Fibroblast of lung (primary cell): ENCODE measurements around the gene PICALM. TPM values are rescaled to one million over a fixed set of nuclear protein-coding genes. Genes with fewer than 3 reads are reported as not detected.

ENCODE experiments used
- DNase-seq, 2 donors: peaks; one replicate each; pipeline versions ENCODE4 v3.0.0 to v3.0.0-alpha.2; 2010; ENCODE audit warnings: low read depth in 2 of 2
- H2AFZ ChIP-seq: 2 replicates; pipeline ENCODE4 v1.5.1; 2012; ENCODE audit warnings: low read length, control low read depth, inconsistent platforms
- H3K27ac ChIP-seq: 2 replicates; pipeline ENCODE4 v1.5.1; 2011; ENCODE audit warnings: low read length, control low read depth; ENCODE audit not compliant: insufficient read depth
- H3K27me3 ChIP-seq: 2 replicates; pipeline ENCODE4 v1.5.1; 2011; ENCODE audit warnings: mild to moderate bottlenecking, low read length; ENCODE audit not compliant: control insufficient read depth, insufficient read depth
- H3K36me3 ChIP-seq: 2 replicates; pipeline ENCODE4 v1.5.1; 2011; ENCODE audit warnings: low read length; ENCODE audit not compliant: control insufficient read depth, insufficient read depth
- H3K4me1 ChIP-seq: 2 replicates; pipeline ENCODE4 v1.5.1; 2011; ENCODE audit warnings: low read length; ENCODE audit not compliant: control insufficient read depth, insufficient read depth; ENCODE audit errors: extremely low read depth
- H3K4me2 ChIP-seq: 2 replicates; pipeline ENCODE4 v1.5.1; 2011; ENCODE audit warnings: low read length, control low read depth; ENCODE audit not compliant: insufficient read depth; ENCODE audit errors: extremely low read depth
- H3K4me3 ChIP-seq, 4 experiments: fragments of 200-600 bp in 1 of 4; sonication (generic) in 1 of 4; replicated peaks in 1 of 4; 2 replicates each; pipeline ENCODE4 v1.5.1; 2011 to 2016; ENCODE audit warnings: low read length in 4 of 4, low read depth in 3 of 4, mild to moderate bottlenecking in 3 of 4, control low read depth in 2 of 4, inconsistent platforms in 1 of 4, mixed read lengths in 1 of 4; ENCODE audit not compliant: insufficient read depth in 1 of 4; ENCODE audit errors: control extremely low read depth in 1 of 4
- H3K79me2 ChIP-seq: 2 replicates; pipeline ENCODE4 v1.5.1; 2012; ENCODE audit warnings: mild to moderate bottlenecking, low read length, inconsistent platforms; ENCODE audit not compliant: control insufficient read depth, insufficient read depth
- H3K9ac ChIP-seq: 2 replicates; pipeline ENCODE4 v1.5.1; 2011; ENCODE audit warnings: mild to moderate bottlenecking, low read length, control low read depth; ENCODE audit not compliant: insufficient read depth
- H3K9me3 ChIP-seq: 2 replicates; pipeline ENCODE4 v1.5.1; 2012; ENCODE audit warnings: low read depth, low read length; ENCODE audit not compliant: control insufficient read depth, insufficient read depth
- H4K20me1 ChIP-seq: 2 replicates; pipeline ENCODE4 v1.5.1; 2011; ENCODE audit warnings: low read length; ENCODE audit not compliant: control insufficient read depth, insufficient read depth; ENCODE audit errors: extremely low read depth
- CTCF ChIP-seq, 2 donors: IDR thresholded peaks in 1 of 2; conservative IDR thresholded peaks in 1 of 2; 1 replicate in 1 of 2; 2 replicates in 1 of 2; pipeline ENCODE4 v1.5.1; 2011 to 2012; ENCODE audit warnings: low read length in 2 of 2, control low read depth in 1 of 2, inconsistent platforms in 1 of 2, low read depth in 1 of 2, mild to moderate bottlenecking in 1 of 2
- EZH2 ChIP-seq: IDR thresholded peaks from 2 replicates; pipeline ENCODE4 v1.5.1; 2012; ENCODE audit warnings: low read length, control low read depth, mild to moderate bottlenecking; ENCODE audit errors: missing control alignments
- polyA plus RNA-seq, 2 donors: library from polyadenylated mRNA; depleted of rRNA in 1 of 2; stranded (reverse) in 1 of 2; unstranded in 1 of 2; fragments of >200 nt; gene quantifications; 2 replicates each; pipeline ENCODE4 v1.2.1, GENCODE V29; 2011 to 2012; ENCODE audit warnings: missing spikeins in 1 of 2
- total RNA-seq: library from RNA; depleted of rRNA; stranded (reverse); fragments of >200 nt; gene quantifications from 2 replicates; pipeline ENCODE4 v1.2.1, GENCODE V29; 2014

Gene PICALM
- total and polyA plus RNA-seq, 2 donors (not counting 1 experiment from before 2014, with no cell fraction given) = 291 to 322 TPM

- peak overlapping the region in 3 of 4 experiments; percentile 37 to 47 (median 42) for H3K4me3 ChIP-seq
- no peaks in the 10 kb centered on the region for H3K27me3 ChIP-seq
Measured at GRCh38 chr11:86041975-86042378, 26.9 kb downstream of the PICALM start.

GRCh38 chr11:86040919-86041850 is 27.7 kb downstream of the PICALM start:
- no peaks in the 10 kb centered on the region for H3K36me3 ChIP-seq
- no peaks in the 10 kb centered on the region for H3K27me3 ChIP-seq
- peak in 1 of 2 donors; percentile 18 for DNase-seq
- no peak for TF ChIP-seq EZH2
- no peak for TF ChIP-seq CTCF (conservative IDR thresholded peaks at IDR 0.05 in 1 of 2, IDR thresholded peaks at IDR 0.05 in 1 of 2; ENCODE audit: low read depth in 1 of 2, low read length in 2 of 2)
- H3K9ac ChIP-seq = no peak overlapping the region
- no peaks in the 10 kb centered on the region for H4K20me1 ChIP-seq
- peak overlapping the region; percentile 9 for H3K27ac ChIP-seq
- peak overlapping the region in 3 of 4 experiments; percentile 37 to 47 (median 42) for H3K4me3 ChIP-seq
- H2AFZ ChIP-seq = no peak overlapping the region
- peaks cover 10% of the 10 kb centered on the region for H3K4me1 ChIP-seq
- peak overlapping the region; percentile 79 for H3K4me2 ChIP-seq
- no peaks in the 10 kb centered on the region for H3K9me3 ChIP-seq
- H3K79me2 ChIP-seq = peaks cover 92% of the 10 kb centered on the region

More at GRCh38 chr11:86041975-86042378, 26.9 kb downstream of the PICALM start:
- TF ChIP-seq EZH2 (no peak), CTCF (conservative IDR thresholded peaks at IDR 0.05 in 1 of 2, IDR thresholded peaks at IDR 0.05 in 1 of 2; ENCODE audit: low read depth in 1 of 2, low read length in 2 of 2) (peak; percentile 80 to 83)
- DNase-seq = peak; percentile 90 to 93
- no peak overlapping the region for H3K9ac ChIP-seq
- H3K36me3 ChIP-seq = no peaks in the 10 kb centered on the region
- peaks cover 10% of the 10 kb centered on the region for H3K4me1 ChIP-seq
- no peak overlapping the region for H2AFZ ChIP-seq
- H3K4me2 ChIP-seq = peak overlapping the region; percentile 79
- H3K9me3 ChIP-seq = no peaks in the 10 kb centered on the region
- peak overlapping the region; percentile 9 for H3K27ac ChIP-seq
- peaks cover 5% of the 10 kb centered on the region for H4K20me1 ChIP-seq
- peaks cover 92% of the 10 kb centered on the region for H3K79me2 ChIP-seq

- no peaks in the 10 kb centered on the region for H4K20me1 ChIP-seq
Measured at GRCh38 chr11:86039094-86039493, 29.8 kb downstream of the PICALM start.

More at GRCh38 chr11:86039094-86039493, 29.8 kb downstream of the PICALM start:
- H3K9me3 ChIP-seq = no peaks in the 10 kb centered on the region
- peaks cover 90% of the 10 kb centered on the region for H3K79me2 ChIP-seq
- H3K36me3 ChIP-seq = no peaks in the 10 kb centered on the region
- H2AFZ ChIP-seq = no peak overlapping the region
- H3K27me3 ChIP-seq = no peaks in the 10 kb centered on the region
- H3K9ac ChIP-seq = no peak overlapping the region
- peaks cover 6% of the 10 kb centered on the region for H3K4me1 ChIP-seq
- TF ChIP-seq EZH2 (no peak), CTCF (conservative IDR thresholded peaks at IDR 0.05 in 1 of 2, IDR thresholded peaks at IDR 0.05 in 1 of 2; ENCODE audit: low read depth in 1 of 2, low read length in 2 of 2) (no peak)
- H3K4me3 ChIP-seq = no peak overlapping the region
- no peak for DNase-seq
- H3K4me2 ChIP-seq = no peak overlapping the region
- H3K27ac ChIP-seq = no peak overlapping the region
